Cardiac muscle cell (in vitro differentiated cells and primary cell): Measurements from ENCODE around the gene ARHGAP10. TPM values are rescaled to one million over a fixed set of nuclear protein-coding genes. Genes with fewer than 3 reads are reported as not detected.

Experiments used
- DNase-seq, 2 donors: peaks; one replicate each; pipeline versions ENCODE4 v3.0.0 to v3.0.0-alpha.2; 2010 to 2017; ENCODE audit warnings: low read depth in 1 of 2, low spot score in 1 of 2
- H3K27ac ChIP-seq: fragments of 200-600 bp; sonication (generic); 2 replicates; pipeline ENCODE4 v1.5.1; 2016
- H3K27me3 ChIP-seq: fragments of 200-600 bp; sonication (generic); 2 replicates; pipeline ENCODE4 v1.6.0; 2016; ENCODE audit warnings: control low read depth
- H3K36me3 ChIP-seq: fragments of 200-600 bp; sonication (generic); 2 replicates; pipeline ENCODE4 v1.5.1; 2016; ENCODE audit warnings: control low read depth
- H3K4me1 ChIP-seq: fragments of 200-600 bp; sonication (generic); 2 replicates; pipeline ENCODE4 v1.8.1; 2017; ENCODE audit warnings: low read depth, mild to moderate bottlenecking, mixed run types
- H3K4me3 ChIP-seq: fragments of 200-600 bp; sonication (generic); 2 replicates; pipeline ENCODE4 v1.5.1; 2016; ENCODE audit warnings: mild to moderate bottlenecking
- H3K9me3 ChIP-seq: fragments of 200-600 bp; sonication (generic); 2 replicates; pipeline ENCODE4 v1.5.1; 2017; ENCODE audit warnings: low read depth, mild to moderate bottlenecking, control low read depth
- polyA plus RNA-seq: library from polyadenylated mRNA; unstranded; fragments of >200 nt; fragmentation: Nextera tagmentation; extraction: Ambion mirVana; gene quantifications from 2 replicates; pipeline ENCODE4 v1.2.1, GENCODE V29; 2016
- total RNA-seq: library from RNA; depleted of rRNA; stranded (reverse); fragments of >200 nt; gene quantifications from 2 replicates; pipeline ENCODE4 v1.2.3, GENCODE V29; 2016
- TF ChIP-seq, protein P1 (sequence below): IDR thresholded peaks from 2 replicates; pipeline ENCODE4 v1.5.1; 2012; ENCODE audit warnings: low read depth, mild to moderate bottlenecking, low read length

ARHGAP10 gene
- total and polyA plus RNA-seq, 2 experiments from 2014 or later = 12.1 to 15.0 TPM

DNA sequence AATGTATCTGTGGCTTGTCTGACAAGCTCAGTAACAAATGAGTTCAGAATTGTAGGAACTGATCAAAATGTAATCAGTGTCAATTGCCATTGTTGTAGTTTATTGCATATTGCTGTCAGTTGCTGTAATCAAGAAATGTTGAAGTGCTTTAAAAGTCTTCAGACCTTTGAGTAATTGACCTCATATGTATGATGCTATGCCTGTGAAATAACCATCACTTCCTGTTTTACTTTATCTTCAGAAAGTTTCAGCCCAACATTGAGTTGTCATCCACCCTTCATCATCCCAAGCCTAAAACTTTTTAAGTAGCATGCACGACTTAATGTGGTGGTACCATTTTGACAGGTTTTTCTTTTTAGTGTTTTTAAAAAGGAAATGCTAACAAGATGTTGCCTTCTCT, 212.4 kb downstream of the ARHGAP10 start:
- Histone ChIP-seq H3K27me3 (no peaks in the 10 kb centered on the region), H3K36me3 (no peaks in the 10 kb centered on the region), H3K4me3 (no peak overlapping the region), H3K4me1 (no peaks in the 10 kb centered on the region), H3K9me3 (no peaks in the 10 kb centered on the region), H3K27ac (no peak overlapping the region)
- TF ChIP-seq, protein P1, sequence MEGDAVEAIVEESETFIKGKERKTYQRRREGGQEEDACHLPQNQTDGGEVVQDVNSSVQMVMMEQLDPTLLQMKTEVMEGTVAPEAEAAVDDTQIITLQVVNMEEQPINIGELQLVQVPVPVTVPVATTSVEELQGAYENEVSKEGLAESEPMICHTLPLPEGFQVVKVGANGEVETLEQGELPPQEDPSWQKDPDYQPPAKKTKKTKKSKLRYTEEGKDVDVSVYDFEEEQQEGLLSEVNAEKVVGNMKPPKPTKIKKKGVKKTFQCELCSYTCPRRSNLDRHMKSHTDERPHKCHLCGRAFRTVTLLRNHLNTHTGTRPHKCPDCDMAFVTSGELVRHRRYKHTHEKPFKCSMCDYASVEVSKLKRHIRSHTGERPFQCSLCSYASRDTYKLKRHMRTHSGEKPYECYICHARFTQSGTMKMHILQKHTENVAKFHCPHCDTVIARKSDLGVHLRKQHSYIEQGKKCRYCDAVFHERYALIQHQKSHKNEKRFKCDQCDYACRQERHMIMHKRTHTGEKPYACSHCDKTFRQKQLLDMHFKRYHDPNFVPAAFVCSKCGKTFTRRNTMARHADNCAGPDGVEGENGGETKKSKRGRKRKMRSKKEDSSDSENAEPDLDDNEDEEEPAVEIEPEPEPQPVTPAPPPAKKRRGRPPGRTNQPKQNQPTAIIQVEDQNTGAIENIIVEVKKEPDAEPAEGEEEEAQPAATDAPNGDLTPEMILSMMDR = no peak
- no peak for DNase-seq

DNA sequence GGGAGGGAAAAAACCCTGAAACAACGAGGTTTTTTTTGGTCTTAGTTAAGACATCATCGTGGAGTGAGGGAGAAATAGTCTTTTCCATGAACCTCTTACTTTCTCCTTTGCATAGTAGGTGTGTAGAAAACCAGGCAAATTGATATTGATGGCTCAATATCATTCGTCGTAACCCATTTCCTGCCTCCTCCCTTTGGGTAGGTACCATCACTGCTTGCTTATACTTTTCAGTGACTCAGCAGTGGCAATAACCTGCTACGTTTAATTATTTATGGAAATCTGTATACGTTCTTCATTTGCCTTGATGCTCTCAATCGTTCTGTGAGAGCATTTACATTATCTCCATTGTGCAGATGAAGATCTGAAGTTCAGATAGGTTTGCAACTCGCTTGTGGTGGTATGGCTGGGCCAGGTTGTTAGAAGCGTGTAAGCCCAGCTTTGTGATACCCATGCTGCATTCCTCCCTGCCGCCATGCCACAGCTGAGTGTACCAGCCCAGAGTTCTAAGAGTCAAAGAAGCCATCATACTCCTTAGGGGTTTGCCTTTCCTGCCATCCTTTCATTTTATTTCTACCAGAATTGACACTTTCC, 212.9 kb downstream of the ARHGAP10 start:
- TF ChIP-seq, protein P1 = no peak
- Histone ChIP-seq H3K4me1 (no peaks in the 10 kb centered on the region), H3K36me3 (no peaks in the 10 kb centered on the region), H3K9me3 (no peaks in the 10 kb centered on the region), H3K4me3 (no peak overlapping the region), H3K27ac (no peak overlapping the region), H3K27me3 (no peaks in the 10 kb centered on the region)
- DNase-seq = no peak

DNA sequence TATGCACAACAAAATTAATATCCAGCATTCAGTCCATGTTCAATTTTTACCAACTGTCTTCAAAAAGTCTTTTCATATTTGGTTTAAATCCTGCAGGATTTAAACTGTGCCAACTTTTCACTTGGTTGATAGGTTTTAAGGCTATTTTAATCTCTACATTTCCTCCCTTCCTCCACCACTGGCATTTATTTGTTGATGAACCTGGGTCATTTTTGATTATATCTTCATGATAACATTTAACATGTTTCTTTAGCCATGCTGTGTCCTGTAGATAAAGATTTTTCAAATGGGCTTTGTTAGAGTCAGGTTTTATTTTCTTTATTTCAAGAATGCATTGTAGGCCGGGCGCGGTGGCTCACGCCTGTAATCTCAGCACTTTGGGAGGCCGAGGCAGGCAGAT, 216.4 kb downstream of the ARHGAP10 start:
- TF ChIP-seq, protein P1 = no peak
- H3K36me3 ChIP-seq = no peaks in the 10 kb centered on the region
- no peak for DNase-seq
- no peaks in the 10 kb centered on the region for H3K27me3 ChIP-seq
- H3K4me3 ChIP-seq = no peak overlapping the region
- H3K9me3 ChIP-seq = no peaks in the 10 kb centered on the region
- H3K27ac ChIP-seq = no peak overlapping the region
- no peaks in the 10 kb centered on the region for H3K4me1 ChIP-seq

DNA sequence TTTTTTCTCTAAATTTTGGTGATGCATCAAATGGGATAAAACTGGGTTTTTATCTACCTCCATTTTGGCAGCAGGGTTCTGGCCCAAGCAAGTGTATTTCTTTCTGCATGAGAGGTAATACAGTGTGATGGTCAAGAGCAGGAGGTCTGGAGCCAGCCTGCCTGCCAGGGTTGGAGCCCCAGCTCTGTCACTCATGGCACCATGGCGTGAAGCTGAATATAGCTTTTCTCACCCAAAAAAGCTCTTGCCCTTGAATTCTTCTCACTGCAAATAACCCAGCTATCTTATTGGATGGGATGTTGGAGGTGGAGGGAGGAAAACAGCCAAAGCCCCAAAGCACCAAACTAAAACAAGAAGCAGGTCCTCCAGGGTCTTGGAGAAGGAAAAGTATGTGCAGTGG, 218.4 kb downstream of the ARHGAP10 start:
- no peak for DNase-seq
- TF ChIP-seq, protein P1 = no peak
- H3K27ac ChIP-seq = no peak overlapping the region
- no peaks in the 10 kb centered on the region for H3K36me3 ChIP-seq
- H3K4me3 ChIP-seq = no peak overlapping the region
- no peaks in the 10 kb centered on the region for H3K4me1 ChIP-seq
- H3K27me3 ChIP-seq = no peaks in the 10 kb centered on the region
- H3K9me3 ChIP-seq = no peaks in the 10 kb centered on the region

DNA sequence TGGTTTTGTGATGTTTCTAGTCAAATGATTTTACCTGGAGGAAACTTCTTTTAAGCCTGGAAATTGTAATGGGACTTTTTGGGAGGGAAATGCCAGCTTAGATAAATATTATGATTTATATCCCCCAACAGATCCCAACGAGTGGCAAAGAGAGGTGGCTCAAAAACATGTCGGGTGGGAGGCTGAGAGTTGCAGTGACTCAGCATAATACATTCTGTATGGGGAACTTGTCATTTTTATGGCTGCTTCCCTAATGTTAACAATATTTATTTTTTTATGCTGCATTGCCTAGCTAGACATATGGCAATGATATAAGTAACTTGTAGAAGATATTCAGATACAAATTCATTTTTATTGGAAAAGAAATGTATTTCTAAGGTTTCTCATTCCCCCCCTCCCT, 219.0 kb downstream of the ARHGAP10 start:
- no peak overlapping the region for H3K27ac ChIP-seq
- no peaks in the 10 kb centered on the region for H3K36me3 ChIP-seq
- TF ChIP-seq, protein P1 = no peak
- no peaks in the 10 kb centered on the region for H3K27me3 ChIP-seq
- no peaks in the 10 kb centered on the region for H3K9me3 ChIP-seq
- no peaks in the 10 kb centered on the region for H3K4me1 ChIP-seq
- no peak overlapping the region for H3K4me3 ChIP-seq
- no peak for DNase-seq

DNA sequence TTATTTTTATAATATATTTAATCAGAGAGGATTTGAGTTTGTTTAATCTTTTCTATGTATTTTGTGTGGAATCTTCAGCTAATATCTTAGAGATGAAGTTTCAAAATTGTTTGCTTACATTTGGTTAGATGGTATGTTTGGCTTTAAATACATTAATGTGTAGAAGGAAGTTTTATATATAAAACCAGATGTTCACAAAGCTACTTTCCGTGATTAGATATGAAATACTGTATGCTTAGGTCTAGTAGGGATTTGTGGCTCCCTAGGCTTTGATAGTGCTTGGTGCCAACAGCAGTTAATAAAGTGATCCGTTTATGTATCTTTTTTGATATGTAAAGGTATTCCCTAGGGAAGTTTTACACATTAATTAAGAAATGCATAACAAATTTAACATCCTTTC, 223.0 kb downstream of the ARHGAP10 start:
- Histone ChIP-seq H3K4me3 (no peak overlapping the region), H3K4me1 (peaks cover 14% of the 10 kb centered on the region), H3K9me3 (no peaks in the 10 kb centered on the region), H3K27ac (no peak overlapping the region), H3K36me3 (no peaks in the 10 kb centered on the region), H3K27me3 (no peaks in the 10 kb centered on the region)
- TF ChIP-seq, protein P1 = no peak
- DNase-seq = no peak
